HCEC 1CT (cell line): ENCODE measurements around the gene PDGFRB.
A peak's percentile ranks its signal among the peaks of the same experiment; 100 is the strongest.

Experiments
- DNase-seq: peaks from one replicate; pipeline ENCODE4 v3.0.0-alpha.2; 2017

The PDGFRB gene

GRCh38 chr5:150143350-150144245 lies 12.0 kb downstream of the PDGFRB start:
- peak; percentile 94 for DNase-seq

GRCh38 chr5:150142959-150143349 lies 12.7 kb downstream of the PDGFRB start:
- DNase-seq: peak; percentile 95

- DNase-seq: no peak
Measured at GRCh38 chr5:150142185-150142958, 13.3 kb downstream of the PDGFRB start.

GRCh38 chr5:150141544-150142184 lies 14.0 kb downstream of the PDGFRB start:
- peak; percentile 91 for DNase-seq

GRCh38 chr5:150140830-150141229 lies 14.8 kb downstream of the PDGFRB start:
- DNase-seq: peak; percentile 73

GRCh38 chr5:150139334-150139733 lies 16.3 kb downstream of the PDGFRB start:
- DNase-seq: peak; percentile 67

- peak; percentile 88 for DNase-seq
Measured at GRCh38 chr5:150138551-150139265, 16.9 kb downstream of the PDGFRB start.

- no peak for DNase-seq
Measured at GRCh38 chr5:150137997-150138396, 17.6 kb downstream of the PDGFRB start.

- DNase-seq: no peak
Measured at GRCh38 chr5:150137168-150137957, 18.3 kb downstream of the PDGFRB start.

- DNase-seq: no peak
Measured at GRCh38 chr5:150136305-150137167, 19.1 kb downstream of the PDGFRB start.

- no peak for DNase-seq
Measured at GRCh38 chr5:150135557-150136304, 19.9 kb downstream of the PDGFRB start.

- no peak for DNase-seq
Measured at GRCh38 chr5:150134198-150134588, 21.5 kb downstream of the PDGFRB start.

- no peak for DNase-seq
Measured at GRCh38 chr5:150133581-150134197, 22.0 kb downstream of the PDGFRB start.

- DNase-seq: no peak
Measured at GRCh38 chr5:150132740-150133139, 22.9 kb downstream of the PDGFRB start.

GRCh38 chr5:150131978-150132694 lies 23.5 kb downstream of the PDGFRB start:
- no peak for DNase-seq

- no peak for DNase-seq
Measured at GRCh38 chr5:150131461-150131860, 24.2 kb downstream of the PDGFRB start.

- no peak for DNase-seq
Measured at GRCh38 chr5:150130493-150130922, 25.1 kb downstream of the PDGFRB start.

- peak; percentile 74 for DNase-seq
Measured at GRCh38 chr5:150129813-150130492, 25.7 kb downstream of the PDGFRB start.
